H1 (cell line): ENCODE data around the gene CSF3R. TPM values are rescaled to one million over a fixed set of nuclear protein-coding genes. Genes with fewer than 3 reads are reported as not detected.

Experiments used
- CTCF ChIA-PET: fragments of 300-600 bp; sonication (Branson Sonifier 250); formaldehyde crosslinking; loops from one replicate; lab custom pipeline; 2021; ENCODE audit not compliant: partially characterized antibody; lab: Charles Lee
- POLR2A ChIA-PET: fragments of 300-600 bp; sonication (Branson Sonifier 250); formaldehyde crosslinking; loops from one replicate; lab custom pipeline; 2021; ENCODE audit warnings: inconsistent platforms; ENCODE audit not compliant: partially characterized antibody; lab: Charles Lee
- DNase-seq, 2 experiments: peaks; one replicate each; pipeline versions ENCODE4 v3.0.0 to v3.0.0-alpha.2; 2010 to 2022; ENCODE audit warnings: low spot score in 2 of 2, low read depth in 1 of 2, mixed read lengths in 1 of 2
- FAIRE-seq: peaks from 2 replicates; lab custom pipeline; 2011; peaks lifted over from hg19 to GRCh38; lab: Jason Lieb, UNC
- H2AFZ ChIP-seq: 2 replicates; pipeline ENCODE4 v1.8.1; 2012; ENCODE audit warnings: low read length, inconsistent platforms
- H2AK5ac ChIP-seq: 2 replicates; pipeline ENCODE4 v1.6.1; 2013; ENCODE audit warnings: low read depth, low read length
- H2BK120ac ChIP-seq: replicated peaks from 2 replicates; pipeline ENCODE3; 2013; ENCODE audit warnings: low read depth, low read length, inconsistent platforms
- H2BK12ac ChIP-seq: 2 replicates; pipeline ENCODE4 v1.6.1; 2013; ENCODE audit warnings: low read depth, low read length
- H2BK15ac ChIP-seq: 2 replicates; pipeline ENCODE4 v1.6.1; 2013; ENCODE audit warnings: low read length
- H2BK20ac ChIP-seq: 2 replicates; pipeline ENCODE4 v1.6.1; 2013; ENCODE audit warnings: low read length
- H2BK5ac ChIP-seq: 2 replicates; pipeline ENCODE4 v1.6.1; 2013; ENCODE audit warnings: low read depth, low read length
- H3K14ac ChIP-seq: 2 replicates; pipeline ENCODE4 v1.6.1; 2013; ENCODE audit warnings: inconsistent platforms; ENCODE audit not compliant: insufficient read length
- H3K18ac ChIP-seq: 2 replicates; pipeline ENCODE4 v1.6.1; 2013; ENCODE audit warnings: low read length; ENCODE audit errors: extremely low read depth
- H3K23ac ChIP-seq: 2 replicates; pipeline ENCODE4 v1.6.1; 2013; ENCODE audit warnings: inconsistent platforms; ENCODE audit not compliant: insufficient read length
- H3K23me2 ChIP-seq: 2 replicates; pipeline ENCODE4 v1.6.1; 2013; ENCODE audit warnings: low read depth, low read length
- H3K27ac ChIP-seq: 2 replicates; pipeline ENCODE4 v1.6.1; 2011; ENCODE audit warnings: low read depth, low read length, inconsistent platforms
- H3K27me3 ChIP-seq, 4 experiments: replicated peaks in 1 of 4; 1 replicate in 1 of 4; 2 replicates in 3 of 4; pipeline versions ENCODE4 v1.6.1 to v1.8.1; 2011 to 2013; ENCODE audit warnings: low read length in 3 of 4, mild to moderate bottlenecking in 3 of 4, inconsistent platforms in 2 of 4, mixed read lengths in 2 of 4, moderate library complexity in 1 of 4; ENCODE audit not compliant: control insufficient read depth in 3 of 4, insufficient read depth in 3 of 4; ENCODE audit errors: extremely low read depth in 1 of 4
- H3K36me3 ChIP-seq, 4 experiments: 2 replicates each; pipeline versions ENCODE4 v1.6.1 to v1.8.1; 2011 to 2013; ENCODE audit warnings: mild to moderate bottlenecking in 4 of 4, low read length in 3 of 4, moderate library complexity in 2 of 4, control low read depth in 1 of 4, inconsistent platforms in 1 of 4; ENCODE audit not compliant: insufficient read depth in 4 of 4, control insufficient read depth in 2 of 4
- H3K4ac ChIP-seq: replicated peaks from 2 replicates; pipeline ENCODE3; 2013; ENCODE audit warnings: low read length, low read depth, mixed read lengths, inconsistent platforms; ENCODE audit not compliant: insufficient read length
- H3K4me1 ChIP-seq, 4 experiments: replicated peaks in 1 of 4; 1 replicate in 1 of 4; 2 replicates in 3 of 4; pipeline versions ENCODE4 v1.6.1 to v1.8.1; 2011 to 2013; ENCODE audit warnings: low read length in 3 of 4, inconsistent platforms in 2 of 4, mixed read lengths in 1 of 4; ENCODE audit not compliant: insufficient read depth in 4 of 4, control insufficient read depth in 3 of 4
- H3K4me2 ChIP-seq, 2 experiments: 2 replicates each; pipeline versions ENCODE4 v1.6.1 to v1.8.1; 2011 to 2013; ENCODE audit warnings: low read depth in 2 of 2, low read length in 2 of 2, control low read depth in 1 of 2, inconsistent platforms in 1 of 2, mild to moderate bottlenecking in 1 of 2; ENCODE audit not compliant: insufficient read depth in 1 of 2
- H3K4me3 ChIP-seq, 4 experiments: fragments of 200-600, 300-600 bp in 1 of 4; sonication (generic), shearing (Covaris generic), sonication (Bioruptor Twin) in 1 of 4; 2 replicates each; pipeline versions ENCODE4 v1.5.1 to v1.8.1; 2011 to 2016; ENCODE audit warnings: low read length in 4 of 4, low read depth in 3 of 4, control low read depth in 2 of 4, inconsistent platforms in 2 of 4, mild to moderate bottlenecking in 2 of 4, mixed read lengths in 1 of 4, moderate library complexity in 1 of 4; ENCODE audit not compliant: insufficient read depth in 2 of 4; ENCODE audit errors: extremely low read depth in 1 of 4
- H3K56ac ChIP-seq: replicated peaks from 2 replicates; pipeline ENCODE3; 2013; ENCODE audit warnings: low read depth, mild to moderate bottlenecking, mixed read lengths, low read length, inconsistent platforms; ENCODE audit not compliant: insufficient read length
- H3K79me1 ChIP-seq: 2 replicates; pipeline ENCODE4 v1.6.1; 2013; ENCODE audit warnings: low read depth, low read length, control low read depth
- H3K79me2 ChIP-seq, 2 experiments: 2 replicates each; pipeline versions ENCODE4 v1.6.1 to v1.8.1; 2012 to 2013; ENCODE audit warnings: low read length in 2 of 2, mild to moderate bottlenecking in 2 of 2, inconsistent platforms in 1 of 2; ENCODE audit not compliant: insufficient read depth in 2 of 2, control insufficient read depth in 1 of 2
- H3K9ac ChIP-seq, 4 experiments: replicated peaks in 1 of 4; 1 replicate in 1 of 4; 2 replicates in 3 of 4; pipeline versions ENCODE4 v1.6.1 to v1.8.1; 2011 to 2013; ENCODE audit warnings: low read depth in 3 of 4, low read length in 3 of 4, control low read depth in 2 of 4, mild to moderate bottlenecking in 2 of 4, moderate library complexity in 2 of 4, inconsistent platforms in 1 of 4; ENCODE audit errors: extremely low read depth in 1 of 4
- H3K9me3 ChIP-seq, 2 experiments: 2 replicates each; pipeline versions ENCODE4 v1.6.1 to v1.8.1; 2012 to 2013; ENCODE audit warnings: mild to moderate bottlenecking in 2 of 2, moderate library complexity in 2 of 2, control low read depth in 1 of 2, inconsistent platforms in 1 of 2, low read depth in 1 of 2, low read length in 1 of 2, mixed read lengths in 1 of 2; ENCODE audit not compliant: insufficient read depth in 2 of 2
- H4K20me1 ChIP-seq, 2 experiments: replicated peaks in 1 of 2; 2 replicates each; pipeline versions ENCODE3 to v1.8.1; 2011 to 2013; ENCODE audit warnings: inconsistent platforms in 2 of 2, low read length in 2 of 2, mild to moderate bottlenecking in 1 of 2; ENCODE audit not compliant: insufficient read depth in 2 of 2, control insufficient read depth in 1 of 2
- H4K5ac ChIP-seq: 2 replicates; pipeline ENCODE4 v1.6.1; 2013; ENCODE audit warnings: low read length, low read depth, mixed read lengths, inconsistent platforms; ENCODE audit not compliant: insufficient read length
- H4K8ac ChIP-seq: 2 replicates; pipeline ENCODE4 v1.8.0; 2013; ENCODE audit warnings: mild to moderate bottlenecking, moderate library complexity, low read length, inconsistent platforms; ENCODE audit not compliant: insufficient read depth; ENCODE audit errors: extremely low read depth
- H4K91ac ChIP-seq: replicated peaks from 2 replicates; pipeline ENCODE3; 2013; ENCODE audit warnings: low read length, mixed read lengths, inconsistent platforms; ENCODE audit not compliant: insufficient read length
- ZNF274 ChIP-seq: IDR thresholded peaks from 2 replicates; pipeline ENCODE4 v1.7.0; 2012; ENCODE audit warnings: low read length, borderline replicate concordance; ENCODE audit errors: extremely low read depth
- WGBS, 2 experiments: shearing (Covaris generic) in 1 of 2; methylation state at CpG; one replicate each; pipeline versions ENCODE4 v1.1.6 to v1.1.7; 2013 to 2015; ENCODE audit warnings: low lambda C conversion rate in 2 of 2, mixed read lengths in 2 of 2, inconsistent platforms in 1 of 2, low coverage in 1 of 2, missing lambda C conversion rate in 1 of 2; ENCODE audit not compliant: insufficient replicate concordance in 2 of 2, insufficient coverage in 1 of 2, insufficient read length in 1 of 2; ENCODE audit errors: extremely low coverage in 1 of 2, missing lambda C conversion rate in 1 of 2; 5-methylcytosine and 5-hydroxymethylcytosine counted together
- polyA plus RNA-seq, 7 experiments: library from polyadenylated mRNA; depleted of rRNA in 3 of 7; stranded (reverse) in 5 of 7; unstranded in 2 of 7; fragments of >200 nt in 5 of 7; fragments of 200-250 nt in 2 of 7; gene quantifications; 1 replicate in 5 of 7; 2 replicates in 1 of 7; 4 replicates in 1 of 7; pipeline versions ENCODE4 v1.2.1 to v1.2.3, GENCODE V29; 2011 to 2013; ENCODE audit warnings: missing spikeins in 2 of 7, mixed read lengths in 2 of 7
- total RNA-seq: library from RNA; stranded (reverse); fragmentation: NEBNext Ultra II Directional; extraction: Animal tissue kit (Norgen Biotek cat#: 25700); gene quantifications from 2 replicates; pipeline ENCODE4 v1.2.1, GENCODE V29; 2021

Gene CSF3R
- total and polyA plus RNA-seq, 2 of the 8 experiments (the other 6 are each of a cell fraction or from before 2014, with no cell fraction given), result not detected

DNA sequence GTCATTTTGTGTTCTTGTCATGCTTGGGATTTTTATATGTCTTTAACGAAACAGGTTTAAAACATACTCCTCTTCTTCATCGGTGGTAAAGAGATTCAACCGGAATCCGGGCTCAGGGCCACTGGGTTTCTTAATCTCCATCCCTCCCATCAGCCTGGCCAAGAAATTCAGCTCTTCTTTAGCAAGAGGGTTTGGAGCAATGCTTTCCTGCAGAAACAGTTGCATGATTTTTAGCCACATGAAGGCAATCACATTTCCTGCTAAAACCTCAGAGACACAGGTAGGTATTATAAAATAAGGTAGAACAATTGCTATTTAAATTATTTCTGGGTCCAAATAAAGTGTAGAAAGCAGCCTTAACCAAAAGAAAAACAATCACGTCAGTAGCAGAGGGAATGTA, 62.3 kb downstream of the CSF3R start:
- no peaks in the 10 kb centered on the region for H3K36me3 ChIP-seq
- FAIRE-seq (no peak), DNase-seq (no peak)
- H2BK120ac ChIP-seq, result no peak overlapping the region
- H3K4me2 ChIP-seq, result no peak overlapping the region
- H3K23me2 ChIP-seq, result no peaks in the 10 kb centered on the region
- H3K27ac ChIP-seq, result no peak overlapping the region
- H3K9me3 ChIP-seq, result no peaks in the 10 kb centered on the region
- H3K79me2 ChIP-seq, result no peaks in the 10 kb centered on the region
- no peak for TF ChIP-seq ZNF274
- H2AFZ ChIP-seq, result no peak overlapping the region
- no peak overlapping the region for H2AK5ac ChIP-seq
- H2BK12ac ChIP-seq, result no peak overlapping the region
- no peak overlapping the region for H4K8ac ChIP-seq
- no peak overlapping the region for H2BK5ac ChIP-seq
- H3K4ac ChIP-seq, result no peak overlapping the region
- ChIA-PET POLR2A (interaction anchor here (3.3 kb wide), 1 partner anchor 34 kb away, joined by 18 read pairs; no protein-coding TSS in a partner anchor), CTCF (interaction anchor here (0.6 to 4.0 kb wide), 14 partner anchors 11 to 436 kb away, joined by 3 to 21 read pairs (median 4); partner anchors contain the start of gene SH3D21)
- H4K91ac ChIP-seq, result no peak overlapping the region
- H3K4me3 ChIP-seq, result no peak overlapping the region
- H3K9ac ChIP-seq, result no peak overlapping the region
- no peak overlapping the region for H3K18ac ChIP-seq
- 80% methylated on average over 5 of the region's 5 CpGs; no CpG with 5 or more reads in 1 of the 2 experiments for WGBS, 2 experiments
- no peak overlapping the region for H2BK15ac ChIP-seq
- no peak overlapping the region for H3K14ac ChIP-seq
- no peak overlapping the region for H2BK20ac ChIP-seq
- no peak overlapping the region for H3K56ac ChIP-seq
- H4K5ac ChIP-seq, result no peak overlapping the region
- no peaks in the 10 kb centered on the region for H4K20me1 ChIP-seq
- H3K79me1 ChIP-seq, result no peaks in the 10 kb centered on the region
- H3K4me1 ChIP-seq, result no peaks in the 10 kb centered on the region
- no peaks in the 10 kb centered on the region for H3K27me3 ChIP-seq
- no peak overlapping the region for H3K23ac ChIP-seq
